HG02884 (cell line): ENCODE results near the gene RXFP3.
"Not testable (repeated sequence)": the region's sequence is repeated elsewhere in the genome, so short reads cannot be mapped to it uniquely, and the experiment has no call there.

Experiments
- ATAC-seq: cut with Tn5 transposase; IDR thresholded peaks from one replicate; pipeline ENCODE4 v1.9.1; 2021; ENCODE audit warnings: mild to moderate bottlenecking, moderate library complexity; ENCODE audit not compliant: unreplicated experiment

Gene RXFP3, protein sequence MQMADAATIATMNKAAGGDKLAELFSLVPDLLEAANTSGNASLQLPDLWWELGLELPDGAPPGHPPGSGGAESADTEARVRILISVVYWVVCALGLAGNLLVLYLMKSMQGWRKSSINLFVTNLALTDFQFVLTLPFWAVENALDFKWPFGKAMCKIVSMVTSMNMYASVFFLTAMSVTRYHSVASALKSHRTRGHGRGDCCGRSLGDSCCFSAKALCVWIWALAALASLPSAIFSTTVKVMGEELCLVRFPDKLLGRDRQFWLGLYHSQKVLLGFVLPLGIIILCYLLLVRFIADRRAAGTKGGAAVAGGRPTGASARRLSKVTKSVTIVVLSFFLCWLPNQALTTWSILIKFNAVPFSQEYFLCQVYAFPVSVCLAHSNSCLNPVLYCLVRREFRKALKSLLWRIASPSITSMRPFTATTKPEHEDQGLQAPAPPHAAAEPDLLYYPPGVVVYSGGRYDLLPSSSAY

DNA sequence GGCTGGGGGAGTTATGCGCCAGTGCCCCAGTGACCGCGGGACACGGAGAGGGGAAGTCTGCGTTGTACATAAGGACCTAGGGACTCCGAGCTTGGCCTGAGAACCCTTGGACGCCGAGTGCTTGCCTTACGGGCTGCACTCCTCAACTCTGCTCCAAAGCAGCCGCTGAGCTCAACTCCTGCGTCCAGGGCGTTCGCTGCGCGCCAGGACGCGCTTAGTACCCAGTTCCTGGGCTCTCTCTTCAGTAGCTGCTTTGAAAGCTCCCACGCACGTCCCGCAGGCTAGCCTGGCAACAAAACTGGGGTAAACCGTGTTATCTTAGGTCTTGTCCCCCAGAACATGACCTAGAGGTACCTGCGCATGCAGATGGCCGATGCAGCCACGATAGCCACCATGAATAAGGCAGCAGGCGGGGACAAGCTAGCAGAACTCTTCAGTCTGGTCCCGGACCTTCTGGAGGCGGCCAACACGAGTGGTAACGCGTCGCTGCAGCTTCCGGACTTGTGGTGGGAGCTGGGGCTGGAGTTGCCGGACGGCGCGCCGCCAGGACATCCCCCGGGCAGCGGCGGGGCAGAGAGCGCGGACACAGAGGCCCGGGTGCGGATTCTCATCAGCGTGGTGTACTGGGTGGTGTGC is at the start of gene RXFP3:
RXFP3 (plus strand) TSS at position 6 of the 636 bp plus-strand sequence; CDS start at position 361, 355 bp downstream.
- ATAC-seq = no peak

DNA sequence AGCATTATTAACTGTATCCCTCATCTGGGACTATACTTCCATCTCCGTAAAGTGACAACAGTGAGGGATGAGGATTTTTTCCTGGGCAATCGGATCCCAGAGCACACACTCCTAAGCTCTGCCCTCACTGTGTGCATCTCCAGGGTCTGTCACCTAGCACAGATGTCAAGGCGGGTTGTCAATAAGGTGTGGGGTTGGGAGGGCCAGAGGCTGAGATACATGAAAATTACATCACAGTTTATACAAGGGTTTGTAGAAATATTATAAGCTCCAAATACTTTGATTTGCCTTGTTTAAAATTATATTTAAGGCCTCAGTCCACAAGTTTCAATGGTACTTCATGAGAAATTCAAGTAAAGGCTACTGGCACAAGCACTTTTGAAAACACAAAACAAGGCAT is 48.9 kb upstream of the RXFP3 start:
- ATAC-seq = no peak

DNA sequence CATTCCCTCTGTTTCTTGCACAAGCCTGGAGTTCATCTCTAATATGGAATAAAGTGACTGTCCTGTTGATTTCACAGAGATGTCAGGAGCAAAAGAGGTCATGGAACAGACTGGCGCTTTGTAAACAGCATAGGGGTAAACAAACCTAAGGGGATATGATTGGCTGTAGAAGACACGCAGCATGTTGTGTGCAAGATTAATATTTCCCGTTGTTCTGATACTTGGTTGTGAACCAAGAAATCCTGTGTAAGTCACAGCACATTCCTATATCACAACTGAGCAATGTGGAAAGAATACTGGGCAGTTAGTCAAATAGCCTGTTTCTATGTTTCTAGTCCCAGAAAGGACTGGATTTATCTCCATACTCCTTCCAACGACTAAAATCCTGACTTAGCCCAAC is 47.6 kb upstream of the RXFP3 start:
- no peak for ATAC-seq

DNA sequence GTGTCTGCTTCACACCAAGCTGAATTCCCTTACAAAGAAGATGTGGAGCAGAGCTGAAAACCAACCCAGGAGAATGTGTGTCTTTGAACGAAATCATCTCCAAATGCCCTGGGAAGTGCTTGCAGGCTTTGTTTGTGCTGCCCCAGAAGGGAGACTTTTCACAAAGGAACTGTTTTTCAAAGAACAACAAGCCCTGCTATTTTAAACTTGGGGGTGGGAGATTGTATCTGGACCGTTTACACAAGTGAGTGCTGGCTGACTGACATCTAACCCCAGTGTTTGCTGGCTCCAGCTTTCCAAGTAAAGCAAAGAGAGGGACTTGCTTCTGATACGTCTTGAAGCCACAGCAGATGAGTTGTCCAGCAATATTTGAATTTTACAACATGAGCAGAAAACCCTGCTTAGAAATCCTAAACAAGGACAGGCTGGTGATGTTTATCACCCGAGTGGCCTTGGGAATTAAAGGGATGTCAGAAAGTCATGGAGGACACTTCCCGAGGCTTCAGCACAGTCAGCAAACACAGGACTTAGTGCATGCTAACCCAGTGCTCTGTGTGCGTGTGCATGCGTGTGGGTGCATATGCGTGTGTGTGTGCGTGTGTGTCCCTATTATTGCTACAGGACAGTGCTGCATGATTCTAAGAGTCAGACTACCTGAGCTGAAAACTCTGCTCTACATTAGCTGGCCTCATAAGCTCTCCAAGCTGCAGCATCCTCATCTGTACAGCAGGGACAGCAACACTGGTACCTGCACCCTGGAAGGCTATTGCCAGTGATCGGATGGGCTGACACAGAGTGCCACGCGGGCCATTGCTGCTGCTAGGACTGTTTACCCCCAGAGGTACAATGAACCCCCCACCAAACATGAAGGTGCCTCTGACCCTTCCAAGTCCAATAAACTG is 45.8 kb upstream of the RXFP3 start:
- ATAC-seq = peak; percentile 36

DNA sequence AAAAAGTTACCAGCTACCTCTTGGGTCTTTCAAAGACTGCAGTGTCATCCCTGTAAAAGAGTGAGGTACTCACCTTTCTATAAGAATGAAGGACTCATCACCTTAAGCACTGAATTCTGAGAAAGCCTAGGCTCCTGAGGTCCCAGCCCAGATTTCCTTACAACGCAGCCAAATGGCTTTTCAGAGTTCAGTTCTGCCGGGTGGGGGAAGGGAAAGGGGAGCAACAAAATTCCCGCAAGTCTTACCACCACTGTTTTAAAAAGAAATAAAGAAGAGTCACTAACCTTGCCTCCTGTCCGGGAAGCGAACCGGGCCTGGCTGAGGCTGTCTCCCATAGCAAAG is 44.8 kb upstream of the RXFP3 start:
- no peak for ATAC-seq

DNA sequence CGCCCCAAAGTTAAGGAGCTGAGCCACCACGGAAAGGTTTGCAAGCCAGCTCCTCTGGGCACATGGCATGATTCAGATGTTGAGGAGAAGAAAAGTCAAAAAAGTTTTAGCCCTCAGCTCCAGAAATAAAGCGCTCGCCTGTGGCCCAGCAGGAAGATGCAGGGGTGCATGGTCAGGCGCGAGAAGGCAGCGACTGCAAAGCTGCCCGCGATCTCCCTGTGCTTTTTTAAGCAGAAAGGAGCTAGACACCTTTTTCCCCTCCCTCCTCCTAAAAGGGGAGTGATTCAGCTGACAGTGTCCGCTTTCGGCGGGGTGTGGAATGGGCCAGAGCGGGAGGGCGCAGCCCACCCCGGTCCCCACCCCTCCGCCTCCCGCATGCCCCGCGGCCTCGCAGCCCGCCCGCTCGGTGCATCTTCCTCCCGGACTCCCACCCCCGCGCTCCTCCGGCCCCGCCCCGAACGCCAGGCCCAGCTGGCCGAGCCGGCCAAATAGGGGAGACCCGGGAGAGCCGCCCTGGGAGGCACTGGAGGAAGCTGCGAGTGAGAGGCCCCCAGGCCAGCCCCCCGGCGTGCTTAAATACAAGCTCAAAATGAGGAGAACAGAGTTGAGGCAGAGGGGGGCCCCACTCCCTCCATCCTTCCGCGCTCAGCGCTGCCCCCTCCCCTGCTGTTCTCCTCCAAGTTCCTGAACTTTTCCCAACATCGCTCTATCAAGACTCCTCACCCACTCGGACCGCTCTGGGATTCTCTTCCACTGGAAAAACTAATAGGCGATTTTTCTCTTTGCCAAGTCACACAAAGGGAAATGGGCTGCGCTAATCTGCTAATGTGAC is 44.2 kb upstream of the RXFP3 start, which contains the start of gene ADAMTS12:
ADAMTS12 (minus strand) TSS at position 203 of the 832 bp plus-strand sequence; CDS start at position 69, 134 bp downstream.
- ATAC-seq = no peak

DNA sequence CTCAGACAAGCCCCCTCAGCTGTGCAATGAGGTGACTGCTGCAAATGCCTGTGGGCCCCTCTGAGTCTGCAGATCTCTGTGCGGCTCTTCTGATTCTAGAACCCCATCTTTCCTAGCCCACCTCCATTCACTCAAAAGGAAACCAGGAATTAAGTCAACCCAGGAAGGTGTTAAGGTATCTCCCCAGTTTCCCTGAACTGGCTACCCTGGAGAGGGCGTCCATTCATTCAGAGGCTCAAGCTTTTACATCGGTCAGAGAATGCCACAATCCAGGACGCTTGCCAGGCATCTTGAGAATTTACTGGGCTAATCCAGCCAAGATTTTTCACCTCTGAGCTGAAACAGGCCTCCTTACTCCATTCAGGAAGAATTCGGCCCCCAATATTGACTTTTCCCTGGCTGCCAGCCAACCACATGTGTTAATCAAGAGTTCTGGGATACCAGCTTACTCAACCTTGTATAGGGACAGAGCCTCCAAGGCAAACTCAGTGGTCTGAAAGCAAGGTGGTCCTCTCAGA is 43.5 kb upstream of the RXFP3 start:
- ATAC-seq = no peak

DNA sequence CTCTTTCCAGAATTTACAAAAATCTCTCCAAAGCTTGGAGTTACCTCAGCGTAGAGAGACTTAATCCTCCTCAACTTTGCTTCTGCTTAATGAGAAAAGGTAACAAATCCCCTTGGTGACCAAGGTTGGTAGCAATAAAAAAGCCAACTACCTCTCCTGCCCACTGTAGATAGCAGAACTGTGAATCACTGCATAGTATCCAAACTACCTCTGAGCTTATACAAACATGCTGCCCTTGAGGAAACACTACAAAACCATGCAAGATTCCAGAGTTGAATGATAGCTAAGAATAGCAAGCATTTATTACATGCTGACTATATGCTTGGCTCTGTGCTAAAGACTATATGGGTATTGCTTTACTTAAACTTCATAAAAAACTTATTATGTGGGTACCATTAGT is 41.6 kb upstream of the RXFP3 start:
- no peak for ATAC-seq

DNA sequence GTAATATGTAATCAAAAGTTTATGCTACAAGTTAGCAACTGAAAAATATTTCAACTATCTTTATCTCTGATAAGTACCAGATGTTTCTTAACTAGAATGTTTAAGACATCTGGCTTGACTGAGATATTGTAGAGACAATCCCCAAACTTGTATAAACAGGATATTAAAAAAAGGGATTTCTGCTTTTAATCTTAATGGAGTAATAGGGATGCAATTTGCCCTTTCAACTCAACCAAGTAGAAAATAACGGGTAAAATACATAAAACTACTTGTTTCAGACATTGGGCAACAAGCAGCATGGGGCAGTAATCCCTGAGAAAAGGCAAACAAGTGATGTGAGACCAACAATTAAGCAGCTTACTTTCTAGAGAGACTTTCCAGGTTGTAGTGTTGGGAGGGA is 35.0 kb upstream of the RXFP3 start:
- no peak for ATAC-seq

DNA sequence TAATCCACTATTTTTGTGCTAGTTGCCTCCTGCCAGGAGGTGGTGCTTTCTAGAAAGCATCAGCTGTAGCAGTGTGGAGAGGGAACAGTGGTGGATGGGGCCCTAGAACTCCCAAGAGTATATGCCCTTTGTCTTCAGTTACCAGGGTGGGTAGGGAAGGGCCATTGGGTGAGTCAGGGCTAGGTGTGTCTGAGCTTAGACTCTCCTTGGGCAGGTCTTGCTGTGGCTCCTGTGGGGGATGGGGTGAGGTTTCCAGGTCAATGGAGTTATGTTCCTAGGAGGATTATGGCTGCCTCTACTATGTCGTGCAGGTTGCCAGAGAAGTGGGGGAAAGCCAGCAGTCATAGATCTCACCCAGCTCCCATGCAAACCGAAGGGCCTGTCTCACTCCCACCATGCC is 33.1 kb upstream of the RXFP3 start:
- ATAC-seq = no peak

DNA sequence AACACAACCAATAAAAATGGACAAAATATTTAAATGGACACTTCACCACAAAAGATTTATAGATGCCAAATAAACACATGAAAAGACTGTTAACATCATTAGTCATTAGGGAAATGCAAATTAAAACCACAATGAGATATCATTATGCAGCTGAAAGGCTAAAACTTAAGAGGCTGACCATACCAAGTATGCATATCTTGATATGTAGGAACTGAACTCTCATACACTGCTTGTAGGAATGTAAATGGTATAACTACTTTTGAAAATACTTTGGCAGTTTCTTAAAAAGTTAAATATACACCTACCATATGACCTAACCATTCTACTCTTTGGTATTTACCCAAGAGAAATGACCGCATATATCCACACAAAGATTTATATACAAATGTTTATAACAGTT is 30.8 kb upstream of the RXFP3 start:
- ATAC-seq = no peak

DNA sequence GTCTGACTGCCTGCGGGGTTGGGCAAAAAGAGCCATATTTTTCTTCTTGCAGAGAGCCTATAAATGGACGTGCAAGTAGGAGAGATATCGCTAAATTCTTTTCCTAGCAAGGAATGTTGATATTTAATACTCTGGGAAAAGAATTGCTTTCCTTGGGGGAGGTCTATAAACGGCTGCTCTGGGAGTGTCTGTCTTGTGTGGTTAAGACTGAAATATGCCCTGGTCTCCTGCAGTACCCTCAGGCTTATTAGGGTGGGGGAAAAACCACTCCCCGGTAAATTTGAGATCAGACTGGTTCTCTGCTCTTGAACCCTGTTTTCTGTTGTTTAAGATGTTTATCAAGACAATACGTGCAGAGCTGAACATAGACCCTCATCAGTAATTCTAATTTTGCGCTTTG is 29.9 kb upstream of the RXFP3 start:
- not testable (repeated sequence) for ATAC-seq

DNA sequence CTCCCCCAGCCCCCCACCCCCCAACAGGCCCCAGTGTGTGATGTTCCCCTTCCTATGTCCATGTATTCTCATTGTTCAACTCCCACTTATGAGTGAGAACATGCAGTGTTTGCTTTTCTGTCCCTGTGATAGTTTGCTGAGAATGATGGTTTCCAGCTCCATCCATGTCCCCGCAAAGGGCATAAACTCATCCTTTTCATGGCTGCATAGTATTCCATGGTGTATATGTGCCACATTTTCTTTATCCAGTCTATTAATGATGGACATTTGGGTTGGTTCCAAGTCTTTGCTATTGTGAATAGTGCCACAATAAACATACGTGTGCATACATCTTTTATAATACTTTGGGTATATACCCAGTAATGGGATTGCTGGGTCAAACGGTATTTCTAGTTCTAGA is 21.3 kb upstream of the RXFP3 start:
- ATAC-seq = not testable (repeated sequence)

DNA sequence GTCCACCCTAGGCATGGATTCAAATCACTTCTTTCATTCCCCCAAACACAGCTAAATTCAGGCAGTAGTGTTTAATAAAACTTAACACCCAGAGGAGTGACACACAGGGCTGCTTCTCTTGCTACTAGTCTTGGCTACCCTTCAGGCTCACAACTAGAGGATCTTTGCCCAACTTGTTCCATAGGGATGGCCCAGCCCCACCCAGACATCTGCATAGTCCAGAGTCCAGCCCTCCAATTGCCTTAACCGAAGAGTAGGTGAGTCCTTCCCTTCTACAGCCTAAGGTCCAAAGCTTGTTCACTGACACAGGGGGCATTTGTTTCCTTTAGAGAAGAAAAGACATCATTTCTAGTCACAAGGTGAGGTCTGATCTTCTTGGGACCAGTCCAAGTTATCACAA is 15.2 kb upstream of the RXFP3 start:
- ATAC-seq = no peak

DNA sequence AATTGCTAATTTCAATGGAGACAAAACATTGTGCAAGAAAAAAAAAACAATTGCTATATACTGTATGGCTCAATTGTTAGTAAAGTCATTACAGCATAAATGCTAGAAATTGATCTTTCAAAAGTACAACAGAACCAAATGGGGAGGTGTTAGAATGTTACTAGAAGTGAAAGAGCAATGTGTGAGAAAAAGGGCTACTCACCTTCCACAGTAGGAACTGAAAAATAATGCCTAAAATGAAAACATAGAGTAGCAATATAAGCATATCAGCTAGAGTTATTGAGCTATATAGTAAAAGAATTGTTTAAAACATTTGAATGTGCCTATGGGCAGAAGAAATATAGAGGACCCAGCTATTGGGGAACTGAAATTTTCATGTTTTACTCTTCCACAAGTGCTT is 10.9 kb upstream of the RXFP3 start:
- ATAC-seq = no peak

DNA sequence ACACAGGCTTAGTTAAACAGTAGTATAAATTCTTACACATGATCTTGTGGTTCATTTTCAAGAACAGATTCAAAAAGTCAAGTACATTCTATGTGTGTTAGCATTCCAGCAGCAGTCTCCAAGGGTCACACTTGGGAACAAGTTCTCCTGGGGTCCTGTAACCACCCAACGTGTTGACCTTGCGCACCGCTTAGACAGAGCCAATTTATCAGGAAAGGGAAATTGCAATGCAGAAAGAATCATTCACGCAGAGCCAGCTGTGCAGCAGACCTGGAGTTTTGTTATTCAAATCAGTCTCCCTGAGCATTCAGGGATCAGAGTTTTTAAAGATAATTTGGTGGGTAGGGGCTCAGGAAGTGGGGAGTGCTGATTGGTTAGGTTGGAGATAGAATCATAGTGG is 8.5 kb upstream of the RXFP3 start:
- ATAC-seq = no peak

DNA sequence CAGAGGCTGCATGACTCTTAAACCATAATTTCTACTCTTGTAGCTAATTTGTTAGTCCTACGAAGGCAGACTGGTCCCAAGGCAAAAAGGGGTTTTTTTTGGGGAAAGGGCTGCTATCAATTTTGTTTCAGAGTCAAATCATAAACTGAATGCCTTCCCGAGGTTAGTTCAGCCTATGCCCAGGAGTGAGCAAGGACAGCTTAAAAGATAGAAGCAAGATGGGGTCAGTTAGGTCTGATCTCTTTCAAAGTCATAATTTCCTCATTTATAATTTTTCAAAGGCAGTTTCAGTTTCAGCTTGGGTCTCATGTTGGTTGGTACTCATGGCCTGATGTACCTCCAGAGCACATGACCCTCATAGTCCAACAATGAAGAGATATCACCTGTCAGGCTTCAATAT is 7.9 kb upstream of the RXFP3 start:
- ATAC-seq = no peak

DNA sequence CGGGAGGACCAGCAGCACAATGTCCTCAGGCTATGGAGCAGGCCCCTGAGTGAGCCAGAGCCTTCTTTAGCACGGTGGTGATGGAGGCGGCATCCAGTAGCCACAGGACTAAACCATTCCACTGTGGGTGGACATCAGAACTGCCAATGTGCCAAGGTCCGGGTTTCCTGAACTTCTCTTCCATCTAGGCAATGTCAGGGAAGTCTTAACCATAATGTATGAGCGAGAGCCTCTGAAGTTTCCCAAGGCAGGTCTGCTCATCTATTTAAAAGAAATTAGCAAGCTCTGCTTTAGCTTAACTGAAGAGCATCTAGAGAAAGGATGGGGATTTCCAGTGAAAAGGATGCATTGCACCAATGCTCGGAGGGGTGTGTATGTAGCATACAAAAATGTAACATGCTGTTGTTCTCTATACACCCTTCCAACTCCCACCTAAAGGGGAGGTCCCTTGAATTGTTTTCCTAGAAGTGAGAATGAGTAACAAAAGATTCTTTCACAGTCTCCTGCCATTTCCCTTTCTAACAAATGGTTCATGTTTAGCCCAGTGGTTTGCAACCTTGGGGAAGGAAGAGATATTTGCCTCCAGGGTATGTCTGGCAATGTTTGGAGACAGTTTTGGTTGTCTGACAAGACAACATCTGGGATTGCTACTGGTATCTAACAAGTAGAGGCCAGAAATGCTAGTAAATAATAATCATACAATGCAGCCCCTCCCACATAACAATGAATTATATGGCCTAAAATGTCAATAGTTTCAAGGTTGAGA is 6.1 kb upstream of the RXFP3 start:
- ATAC-seq = no peak

DNA sequence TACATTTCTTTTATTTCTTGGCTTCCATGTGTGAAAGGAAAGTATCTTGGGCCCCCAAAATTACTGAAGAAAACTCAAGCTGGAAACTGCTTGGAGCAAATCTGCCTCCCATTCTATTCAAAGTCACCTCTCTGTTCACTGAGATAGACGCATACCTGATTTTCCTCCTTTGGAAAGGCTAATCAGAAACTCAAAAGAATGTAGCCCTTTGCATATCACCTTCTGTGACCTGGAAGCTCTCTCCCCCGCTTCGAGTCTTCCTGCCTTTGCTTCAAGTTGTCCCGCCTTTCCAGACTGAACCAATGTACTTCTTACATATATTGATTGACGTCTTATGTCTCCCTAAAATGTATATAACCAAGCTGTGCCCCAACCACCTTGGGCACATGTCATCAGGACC is 5.0 kb upstream of the RXFP3 start:
- ATAC-seq = no peak
